Kidney glomerular epithelial cell (primary cell): Measurements from ENCODE around the gene TAX1BP1.
A peak's percentile ranks its signal among the peaks of the same experiment; 100 is the strongest.
"Not testable (repeated sequence)": the region's sequence is repeated elsewhere in the genome, so short reads cannot be mapped to it uniquely, and the experiment has no call there.

Source experiments
- DNase-seq: peaks from one replicate; lab custom pipeline; 2025; lab: John Stamatoyannopoulos, UW

The TAX1BP1 gene

GRCh38 chr7:27739301-27739908 lies 557 bp upstream of the TAX1BP1 start:
- peak; percentile 84 for DNase-seq

- DNase-seq: peak; percentile 66
Measured at GRCh38 chr7:27740449-27741086, 606 bp downstream of the TAX1BP1 start.

- DNase-seq: not testable (repeated sequence)
Measured at GRCh38 chr7:27742091-27742710, 2.2 kb downstream of the TAX1BP1 start.

- DNase-seq: peak; percentile 74
Measured at GRCh38 chr7:27745064-27745583, 5.2 kb downstream of the TAX1BP1 start.

- DNase-seq: no peak
Measured at GRCh38 chr7:27746486-27746885, 6.5 kb downstream of the TAX1BP1 start.

GRCh38 chr7:27746978-27747377 lies 7.0 kb downstream of the TAX1BP1 start:
- no peak for DNase-seq

GRCh38 chr7:27747589-27748368 lies 7.8 kb downstream of the TAX1BP1 start:
- no peak for DNase-seq

GRCh38 chr7:27750316-27750715 lies 10.4 kb downstream of the TAX1BP1 start:
- no peak for DNase-seq

- no peak for DNase-seq
Measured at GRCh38 chr7:27751888-27752660, 12.1 kb downstream of the TAX1BP1 start.

- DNase-seq: no peak
Measured at GRCh38 chr7:27753863-27754262, 13.9 kb downstream of the TAX1BP1 start.

- DNase-seq: no peak
Measured at GRCh38 chr7:27756298-27756697, 16.3 kb downstream of the TAX1BP1 start.

- no peak for DNase-seq
Measured at GRCh38 chr7:27759491-27759890, 19.5 kb downstream of the TAX1BP1 start.

GRCh38 chr7:27762062-27762461 lies 22.1 kb downstream of the TAX1BP1 start:
- no peak for DNase-seq

GRCh38 chr7:27763983-27764508 lies 24.1 kb downstream of the TAX1BP1 start:
- no peak for DNase-seq

- DNase-seq: no peak
Measured at GRCh38 chr7:27765841-27766240, 25.9 kb downstream of the TAX1BP1 start.

- DNase-seq: no peak
Measured at GRCh38 chr7:27767374-27767773, 27.4 kb downstream of the TAX1BP1 start.

- DNase-seq: no peak
Measured at GRCh38 chr7:27771111-27771510, 31.1 kb downstream of the TAX1BP1 start.

GRCh38 chr7:27774717-27775328 lies 34.9 kb downstream of the TAX1BP1 start:
- peak; percentile 12 for DNase-seq

- no peak for DNase-seq
Measured at GRCh38 chr7:27775782-27776181, 35.8 kb downstream of the TAX1BP1 start.

GRCh38 chr7:27777662-27778061 lies 37.7 kb downstream of the TAX1BP1 start:
- no peak for DNase-seq

- no peak for DNase-seq
Measured at GRCh38 chr7:27779873-27780272, 39.9 kb downstream of the TAX1BP1 start.
